Uterine smooth muscle cell (primary cell): ENCODE measurements around the gene PVRIG. TPM values are rescaled to one million over a fixed set of nuclear protein-coding genes. Genes with fewer than 3 reads are reported as not detected.

Source experiments
- total RNA-seq: library from RNA; depleted of rRNA; stranded (reverse); fragments of >200 nt; gene quantifications from 2 replicates; pipeline ENCODE4 v1.2.3, GENCODE V29; 2014

The PVRIG gene
- not detected in 2 replicates for total RNA-seq

GRCh38 chr7:100219801-100220585, at the start of gene PVRIG:
TSS of gene PVRIG (plus strand) at chr7:100219949. CDS start at chr7:100219971, 22 bp downstream.

GRCh38 chr7:100177045-100178001, 42.4 kb upstream of the PVRIG start, which contains the start of the genes GPC2 and STAG3:
TSS of gene GPC2 (minus strand) at chr7:100177381. CDS start at chr7:100177199, 182 bp downstream.
TSS of gene STAG3 (plus strand) at chr7:100177918. CDS start at chr7:100180557, 2,639 bp downstream.

Other genes starting within 250 kb of the PVRIG start
- 0.33 TPM in 1 of 2 replicates, not detected in the other for gene AZGP1, start 243.9 kb upstream of the PVRIG start, total RNA-seq
- gene ZKSCAN1, start 204.4 kb upstream of the PVRIG start, total RNA-seq, result 33.1 and 44.9 TPM in 2 replicates
- gene ZSCAN21, start 170.2 kb upstream of the PVRIG start, total RNA-seq, result 9.5 and 13.1 TPM in 2 replicates
- 23.4 and 24.0 TPM in 2 replicates for gene ZNF3, start 138.2 kb upstream of the PVRIG start, total RNA-seq
- 96.1 and 167 TPM in 2 replicates for gene COPS6, start 131.0 kb upstream of the PVRIG start, total RNA-seq
- 56.1 and 266 TPM in 2 replicates for gene MCM7, start 118.6 kb upstream of the PVRIG start, total RNA-seq
- 22.5 and 29.1 TPM in 2 replicates for gene AP4M1, start 118.3 kb upstream of the PVRIG start, total RNA-seq
- 59.6 and 61.4 TPM in 2 replicates for gene TAF6, start 100.6 kb upstream of the PVRIG start, total RNA-seq
- gene CNPY4, start 100.3 kb upstream of the PVRIG start, total RNA-seq, result 28.4 and 36.7 TPM in 2 replicates
- 2.6 and 3.1 TPM in 2 replicates for gene MBLAC1, start 93.0 kb upstream of the PVRIG start, total RNA-seq
- 80.3 and 91.4 TPM in 2 replicates for gene LAMTOR4, start 71.0 kb upstream of the PVRIG start, total RNA-seq
- 6.6 and 10.9 TPM in 2 replicates for gene TRAPPC14, start 61.2 kb upstream of the PVRIG start, total RNA-seq
- gene GAL3ST4, start 51.3 kb upstream of the PVRIG start, total RNA-seq, result 0.55 and 1.6 TPM in 2 replicates
- gene GPC2, start 42.6 kb upstream of the PVRIG start, total RNA-seq, result 1.2 and 2.2 TPM in 2 replicates
- 0.62 and 1.00 TPM in 2 replicates for gene STAG3, start 42.0 kb upstream of the PVRIG start, total RNA-seq
- not detected in 2 replicates for gene SPDYE3, start 87.8 kb downstream of the PVRIG start, total RNA-seq
- 8.1 and 9.4 TPM in 2 replicates for gene PILRB, start 138.2 kb downstream of the PVRIG start, total RNA-seq
- 0.12 TPM in 1 of 2 replicates, not detected in the other for gene PILRA, start 153.5 kb downstream of the PVRIG start, total RNA-seq
- 1.4 TPM in 2 replicates for gene ZCWPW1, start 208.8 kb downstream of the PVRIG start, total RNA-seq
- gene MEPCE, start 209.9 kb downstream of the PVRIG start, total RNA-seq, result 28.5 and 40.4 TPM in 2 replicates
- gene PPP1R35, start 216.5 kb downstream of the PVRIG start, total RNA-seq, result 32.9 and 36.2 TPM in 2 replicates
- 0.37 TPM in 1 of 2 replicates, not detected in the other for gene SPACDR, start 244.3 kb downstream of the PVRIG start, total RNA-seq